Measurements from ENCODE around the gene ROPN1.

Gene ROPN1

GRCh38 chr3:123929325-123929724 lies 62.6 kb downstream of the ROPN1 start:
- no peaks in the 10 kb centered on the region for H3K79me2 ChIP-seq (ENCODE audit: insufficient read depth, low read length)
- DNase-seq = no peak
- H3K36me3 ChIP-seq (ENCODE audit: insufficient read depth, low read length) = peaks cover 81% of the 10 kb centered on the region
- ATAC-seq (ENCODE audit: insufficient read depth, low read depth) = no peak
- no peak overlapping the region for H3K4me3 ChIP-seq (ENCODE audit: low read depth in 1 of 2, low read length in 2 of 2)
- H2AFZ ChIP-seq (ENCODE audit: low read depth, low read length) = no peak overlapping the region
- no peak overlapping the region for H3K27ac ChIP-seq (ENCODE audit: low read length)
- no peaks in the 10 kb centered on the region for H4K20me1 ChIP-seq (ENCODE audit: insufficient read depth, low read length)
- TF ChIP-seq EZH2 (IDR thresholded peaks at IDR 0.05; ENCODE audit: borderline replicate concordance, low read depth, low read length, severe bottlenecking) = no peak
- TF ChIP-seq CTCF (IDR thresholded peaks at IDR 0.05; ENCODE audit: borderline replicate concordance, extremely low read depth, low read length, poor library complexity, severe bottlenecking) = no peak
- no peaks in the 10 kb centered on the region for H3K27me3 ChIP-seq (ENCODE audit: insufficient read depth, low read length, poor library complexity)
- no peaks in the 10 kb centered on the region for H3K4me1 ChIP-seq (ENCODE audit: insufficient read depth, low read length)
- H3K9ac ChIP-seq (ENCODE audit: low read depth, low read length) = no peak overlapping the region
- H3K9me3 ChIP-seq (ENCODE audit: insufficient read depth, low read length, severe bottlenecking) = no peaks in the 10 kb centered on the region
- no peak overlapping the region for H3K4me2 ChIP-seq (ENCODE audit: insufficient read depth, low read length)

- H3K27ac ChIP-seq (ENCODE audit: low read length) = no peak overlapping the region
- H3K27me3 ChIP-seq (ENCODE audit: insufficient read depth, low read length, poor library complexity) = no peaks in the 10 kb centered on the region
- peaks cover 2% of the 10 kb centered on the region for H3K9me3 ChIP-seq (ENCODE audit: insufficient read depth, low read length, severe bottlenecking)
- no peak for ATAC-seq (ENCODE audit: insufficient read depth, low read depth)
- no peak for DNase-seq
- H3K4me3 ChIP-seq (ENCODE audit: low read depth in 1 of 2, low read length in 2 of 2) = no peak overlapping the region
- H3K36me3 ChIP-seq (ENCODE audit: insufficient read depth, low read length) = peaks cover 81% of the 10 kb centered on the region
- no peak overlapping the region for H2AFZ ChIP-seq (ENCODE audit: low read depth, low read length)
- TF ChIP-seq EZH2 (IDR thresholded peaks at IDR 0.05; ENCODE audit: borderline replicate concordance, low read depth, low read length, severe bottlenecking) (no peak), CTCF (IDR thresholded peaks at IDR 0.05; ENCODE audit: borderline replicate concordance, extremely low read depth, low read length, poor library complexity, severe bottlenecking) (no peak)
- H3K4me1 ChIP-seq (ENCODE audit: insufficient read depth, low read length) = no peaks in the 10 kb centered on the region
- H4K20me1 ChIP-seq (ENCODE audit: insufficient read depth, low read length) = no peaks in the 10 kb centered on the region
- H3K4me2 ChIP-seq (ENCODE audit: insufficient read depth, low read length) = no peak overlapping the region
- no peak overlapping the region for H3K9ac ChIP-seq (ENCODE audit: low read depth, low read length)
- no peaks in the 10 kb centered on the region for H3K79me2 ChIP-seq (ENCODE audit: insufficient read depth, low read length)
These were observed 65.5 kb downstream of the ROPN1 start for GRCh38 chr3:123926396-123926795.

- no peak for TF ChIP-seq CTCF (IDR thresholded peaks at IDR 0.05; ENCODE audit: borderline replicate concordance, extremely low read depth, low read length, poor library complexity, severe bottlenecking)
- no peak for TF ChIP-seq EZH2 (IDR thresholded peaks at IDR 0.05; ENCODE audit: borderline replicate concordance, low read depth, low read length, severe bottlenecking)
- Histone ChIP-seq H4K20me1 (ENCODE audit: insufficient read depth, low read length) (0 out of 2 replicates have a peak, but pooled peaks cover 5% of the 10 kb centered on the region), H3K36me3 (ENCODE audit: insufficient read depth, low read length) (peaks cover 69% of the 10 kb centered on the region), H3K79me2 (ENCODE audit: insufficient read depth, low read length) (no peaks in the 10 kb centered on the region), H3K4me2 (ENCODE audit: insufficient read depth, low read length) (no peak overlapping the region), H3K9ac (ENCODE audit: low read depth, low read length) (no peak overlapping the region), H3K4me3 (ENCODE audit: low read depth in 1 of 2, low read length in 2 of 2) (no peak overlapping the region), H3K4me1 (ENCODE audit: insufficient read depth, low read length) (0 out of 2 replicates have a peak, but pooled peaks cover 5% of the 10 kb centered on the region), H3K9me3 (ENCODE audit: insufficient read depth, low read length, severe bottlenecking) (peaks cover 11% of the 10 kb centered on the region), H3K27me3 (ENCODE audit: insufficient read depth, low read length, poor library complexity) (no peaks in the 10 kb centered on the region), H3K27ac (ENCODE audit: low read length) (no peak overlapping the region), H2AFZ (ENCODE audit: low read depth, low read length) (no peak overlapping the region)
- DNase-seq (no peak), ATAC-seq (ENCODE audit: insufficient read depth, low read depth) (peak; percentile 54; the same call in 1 of the 3 replicates)
These were observed 71.1 kb downstream of the ROPN1 start for GRCh38 chr3:123920868-123921267.

GRCh38 chr3:123920383-123920782 lies 71.5 kb downstream of the ROPN1 start:
- TF ChIP-seq EZH2 (IDR thresholded peaks at IDR 0.05; ENCODE audit: borderline replicate concordance, low read depth, low read length, severe bottlenecking) = no peak
- TF ChIP-seq CTCF (IDR thresholded peaks at IDR 0.05; ENCODE audit: borderline replicate concordance, extremely low read depth, low read length, poor library complexity, severe bottlenecking) = no peak
- H3K4me3 ChIP-seq (ENCODE audit: low read depth in 1 of 2, low read length in 2 of 2) = no peak overlapping the region
- H3K27me3 ChIP-seq (ENCODE audit: insufficient read depth, low read length, poor library complexity) = no peaks in the 10 kb centered on the region
- H3K4me2 ChIP-seq (ENCODE audit: insufficient read depth, low read length) = no peak overlapping the region
- H3K9ac ChIP-seq (ENCODE audit: low read depth, low read length) = no peak overlapping the region
- peaks cover 11% of the 10 kb centered on the region for H3K9me3 ChIP-seq (ENCODE audit: insufficient read depth, low read length, severe bottlenecking)
- H3K79me2 ChIP-seq (ENCODE audit: insufficient read depth, low read length) = no peaks in the 10 kb centered on the region
- H3K36me3 ChIP-seq (ENCODE audit: insufficient read depth, low read length) = peaks cover 65% of the 10 kb centered on the region
- ATAC-seq (ENCODE audit: insufficient read depth, low read depth) (no peak), DNase-seq (no peak)
- no peak overlapping the region for H3K27ac ChIP-seq (ENCODE audit: low read length)
- H3K4me1 ChIP-seq (ENCODE audit: insufficient read depth, low read length) = 0 out of 2 replicates have a peak, but pooled peaks cover 5% of the 10 kb centered on the region
- H4K20me1 ChIP-seq (ENCODE audit: insufficient read depth, low read length) = 0 out of 2 replicates have a peak, but pooled peaks cover 5% of the 10 kb centered on the region
- H2AFZ ChIP-seq (ENCODE audit: low read depth, low read length) = no peak overlapping the region
